K562 (cell line): ENCODE data around the gene IBTK. TPM values are rescaled to one million over a fixed set of nuclear protein-coding genes. Genes with fewer than 3 reads are reported as not detected.

Experiments
- AFF1 ChIP-seq, 2 experiments: fragments of 450-650 bp; IDR thresholded peaks; 2 replicates each; pipeline ENCODE4 v1.6.1; 2018; ENCODE audit warnings: mild to moderate bottlenecking in 2 of 2, low read depth in 1 of 2; ENCODE audit not compliant: partially characterized antibody in 2 of 2
- MCM2 ChIP-seq: fragments of 450-650 bp; IDR thresholded peaks from 2 replicates; pipeline ENCODE4 v1.6.1; 2017; ENCODE audit warnings: low read depth, mild to moderate bottlenecking
- NR1H2 ChIP-seq: sonication (generic); formaldehyde crosslinking; IDR thresholded peaks from 2 replicates; pipeline ENCODE4 v1.4.0; 2020; ENCODE audit warnings: mild to moderate bottlenecking, missing genetic modification reagents
- REST ChIP-seq, 2 experiments: fragments of 450-650 bp; formaldehyde crosslinking in 1 of 2; IDR thresholded peaks; 2 replicates each; pipeline versions ENCODE4 v1.4.0 to v1.6.1; 2014 to 2020; ENCODE audit warnings: mild to moderate bottlenecking in 2 of 2, borderline replicate concordance in 1 of 2, low read depth in 1 of 2
- polyA plus RNA-seq, 8 experiments: library from polyadenylated mRNA; depleted of rRNA in 4 of 8; stranded (reverse) in 5 of 8; unstranded in 3 of 8; fragments of >200 nt; fragmentation: Nextera tagmentation in 2 of 8; fragmentation: Illumina TruSeq in 1 of 8; extraction: Ambion mirVana in 2 of 8; extraction: Trizol in 1 of 8; gene quantifications; 2 replicates each; pipeline versions ENCODE4 v1.2.1 to v1.2.3, GENCODE V29; 2011 to 2014; ENCODE audit warnings: inconsistent platforms in 1 of 8, missing spikeins in 1 of 8
- total RNA-seq, 7 experiments: library from RNA; depleted of rRNA in 6 of 7; stranded (reverse); fragments of >200 nt in 6 of 7; fragmentation: Illumina TruSeq in 2 of 7; extraction: Trizol in 2 of 7; gene quantifications; 2 replicates each; pipeline versions ENCODE4 v1.2.1 to v1.2.3, GENCODE V29; 2011 to 2021; ENCODE audit warnings: low replicate concordance in 1 of 7

IBTK gene
- total and polyA plus RNA-seq, 9 of the 15 experiments (the other 6 are each of a cell fraction or from before 2014, with no cell fraction given), result 13.2 to 36.4 (median 21.8) TPM

- peak; percentile 60 for TF ChIP-seq REST (IDR thresholded peaks at IDR 0.05; ENCODE audit: borderline replicate concordance)
- no peak for TF ChIP-seq REST (CRISPR knock-in tag; IDR thresholded peaks at IDR 0.05; ENCODE audit: low read depth)
- no peak for TF ChIP-seq AFF1 (IDR thresholded peaks at IDR 0.05; ENCODE audit: low read depth in 1 of 2, partially characterized antibody in 2 of 2)
- TF ChIP-seq NR1H2 (CRISPR knock-in tag), result no peak
- TF ChIP-seq MCM2, result no peak
Measured at GRCh38 chr6:82205930-82206392, 41.6 kb downstream of the IBTK start (continued).
